Immature natural killer cell (primary cell): ENCODE data around the gene RNF175. TPM values are rescaled to one million over a fixed set of nuclear protein-coding genes. Genes with fewer than 3 reads are reported as not detected.

Source experiments
- DNase-seq, 3 donors: peaks; one replicate each; pipeline ENCODE4 v3.0.0; 2022; ENCODE audit warnings: mixed read lengths in 1 of 3
- H3K27ac Mint-ChIP-seq, 6 donors: one replicate each; pipeline ENCODE4 v1.8.0; 2020; ENCODE audit warnings: mixed read lengths in 6 of 6, mild to moderate bottlenecking in 5 of 6, inconsistent platforms in 4 of 6, moderate library complexity in 3 of 6
- H3K27me3 Mint-ChIP-seq, 3 donors: one replicate each; pipeline ENCODE4 v1.8.0; 2020 to 2021; ENCODE audit warnings: low read depth in 3 of 3, mild to moderate bottlenecking in 3 of 3, mixed read lengths in 3 of 3, moderate library complexity in 3 of 3, inconsistent platforms in 1 of 3
- H3K36me3 Mint-ChIP-seq, 3 donors: one replicate each; pipeline ENCODE4 v1.8.0; 2020; ENCODE audit warnings: mixed read lengths in 3 of 3, inconsistent platforms in 2 of 3, mild to moderate bottlenecking in 2 of 3
- H3K4me1 Mint-ChIP-seq, 2 donors: one replicate each; pipeline ENCODE4 v1.8.0; 2020; ENCODE audit warnings: inconsistent platforms in 2 of 2, mild to moderate bottlenecking in 2 of 2, mixed read lengths in 2 of 2, moderate library complexity in 1 of 2
- H3K4me3 Mint-ChIP-seq, 5 donors: one replicate each; pipeline ENCODE4 v1.8.0; 2020; ENCODE audit warnings: mild to moderate bottlenecking in 5 of 5, mixed read lengths in 5 of 5, inconsistent platforms in 3 of 5, moderate library complexity in 3 of 5
- H3K9me3 Mint-ChIP-seq, 6 donors: one replicate each; pipeline ENCODE4 v1.8.0; 2020; ENCODE audit warnings: mild to moderate bottlenecking in 6 of 6, mixed read lengths in 6 of 6, inconsistent platforms in 4 of 6, moderate library complexity in 3 of 6
- polyA plus RNA-seq, 3 donors: library from polyadenylated mRNA; unstranded; fragments of 300-500 nt; fragmentation: Illumina TruSeq; gene quantifications; one replicate each; pipeline ENCODE4 v1.2.3, GENCODE V29; 2021

Gene RNF175
- not detected for polyA plus RNA-seq

GRCh38 chr4:153759407-153760316 is at the start of gene RNF175:
TSS of gene RNF175 (minus strand) at chr4:153760024. CDS start at chr4:153759862, 162 bp downstream.
- H3K4me1 Mint-ChIP-seq = peaks cover 0 to 2% of the 10 kb centered on the region in 2 donors
- H3K27ac Mint-ChIP-seq = no peak within 1 kb of the TSS
- H3K4me3 Mint-ChIP-seq = peak within 1 kb of the TSS in 4 of 5 donors; percentile 6 to 56 (median 30)
- peaks cover 0 to 5% (median 2%) of the 10 kb centered on the region in 6 donors for H3K9me3 Mint-ChIP-seq
- no peak for DNase-seq
- H3K36me3 Mint-ChIP-seq = no peaks in the 10 kb centered on the region
- peaks cover 14 to 24% (median 15%) of the 10 kb centered on the region in 3 donors for H3K27me3 Mint-ChIP-seq

GRCh38 chr4:153809307-153809706 is 49.5 kb upstream of the RNF175 start:
- no peaks in the 10 kb centered on the region for H3K36me3 Mint-ChIP-seq
- H3K27ac Mint-ChIP-seq = peak overlapping the region in 2 of 6 donors; percentile 8 to 59
- H3K27me3 Mint-ChIP-seq = peaks cover 2 to 16% (median 5%) of the 10 kb centered on the region in 3 donors
- peak overlapping the region; percentile 14 to 63 (median 43) for H3K4me3 Mint-ChIP-seq
- H3K4me1 Mint-ChIP-seq = peaks cover 28 to 31% of the 10 kb centered on the region in 2 donors
- peak; percentile 34 to 56 (median 42) for DNase-seq
- H3K9me3 Mint-ChIP-seq = no peaks in the 10 kb centered on the region

GRCh38 chr4:153808175-153808574 is 48.4 kb upstream of the RNF175 start:
- DNase-seq = no peak
- Mint-ChIP-seq H3K27ac (peak overlapping the region in 2 of 6 donors; percentile 61 to 69), H3K27me3 (peaks cover 2 to 15% (median 4%) of the 10 kb centered on the region in 3 donors), H3K9me3 (peaks cover 0 to 2% (median 0%) of the 10 kb centered on the region in 6 donors), H3K4me1 (peaks cover 28 to 31% of the 10 kb centered on the region in 2 donors), H3K36me3 (no peaks in the 10 kb centered on the region), H3K4me3 (peak overlapping the region in 3 of 5 donors; percentile 51 to 65 (median 59))

GRCh38 chr4:153806073-153806472 is 46.2 kb upstream of the RNF175 start:
- peaks cover 2 to 13% (median 2%) of the 10 kb centered on the region in 3 donors for H3K27me3 Mint-ChIP-seq
- H3K9me3 Mint-ChIP-seq = peaks cover 0 to 2% (median 0%) of the 10 kb centered on the region in 6 donors
- no peak overlapping the region for H3K27ac Mint-ChIP-seq
- no peak overlapping the region for H3K4me3 Mint-ChIP-seq
- DNase-seq = no peak
- H3K36me3 Mint-ChIP-seq = no peaks in the 10 kb centered on the region
- H3K4me1 Mint-ChIP-seq = peaks cover 28 to 31% of the 10 kb centered on the region in 2 donors

- Mint-ChIP-seq H3K27ac (no peak overlapping the region), H3K9me3 (peaks cover 0 to 2% (median 0%) of the 10 kb centered on the region in 6 donors), H3K36me3 (no peaks in the 10 kb centered on the region), H3K27me3 (peaks cover 0 to 13% (median 2%) of the 10 kb centered on the region in 3 donors), H3K4me1 (peaks cover 21 to 23% of the 10 kb centered on the region in 2 donors), H3K4me3 (no peak overlapping the region)
- DNase-seq = no peak
Observed at GRCh38 chr4:153804722-153805121, 44.9 kb upstream of the RNF175 start.

- no peaks in the 10 kb centered on the region for H3K4me1 Mint-ChIP-seq
- no peak overlapping the region for H3K4me3 Mint-ChIP-seq
- H3K9me3 Mint-ChIP-seq = peaks cover 0 to 2% (median 0%) of the 10 kb centered on the region in 6 donors
- DNase-seq = no peak
- H3K27me3 Mint-ChIP-seq = peaks cover 4 to 15% (median 11%) of the 10 kb centered on the region in 3 donors
- no peaks in the 10 kb centered on the region for H3K36me3 Mint-ChIP-seq
- no peak overlapping the region for H3K27ac Mint-ChIP-seq
Observed at GRCh38 chr4:153799694-153800074, 39.9 kb upstream of the RNF175 start.

- H3K27ac Mint-ChIP-seq = no peak overlapping the region
- no peaks in the 10 kb centered on the region for H3K36me3 Mint-ChIP-seq
- no peaks in the 10 kb centered on the region for H3K4me1 Mint-ChIP-seq
- no peak overlapping the region for H3K4me3 Mint-ChIP-seq
- no peak for DNase-seq
- peaks cover 0 to 2% (median 0%) of the 10 kb centered on the region in 6 donors for H3K9me3 Mint-ChIP-seq
- peaks cover 9 to 20% (median 12%) of the 10 kb centered on the region in 3 donors for H3K27me3 Mint-ChIP-seq
Observed at GRCh38 chr4:153798901-153799693, 39.3 kb upstream of the RNF175 start.

GRCh38 chr4:153798420-153798819 is 38.6 kb upstream of the RNF175 start:
- no peaks in the 10 kb centered on the region for H3K9me3 Mint-ChIP-seq
- DNase-seq = no peak
- H3K27me3 Mint-ChIP-seq = peaks cover 13 to 25% (median 16%) of the 10 kb centered on the region in 3 donors
- peaks cover 0 to 6% of the 10 kb centered on the region in 2 donors for H3K4me1 Mint-ChIP-seq
- no peak overlapping the region for H3K4me3 Mint-ChIP-seq
- H3K36me3 Mint-ChIP-seq = peaks cover 0 to 3% (median 0%) of the 10 kb centered on the region in 3 donors
- H3K27ac Mint-ChIP-seq = no peak overlapping the region

- Mint-ChIP-seq H3K4me1 (peaks cover 28 to 40% of the 10 kb centered on the region in 2 donors), H3K4me3 (peak overlapping the region in 1 of 5 donors; percentile 54), H3K9me3 (no peaks in the 10 kb centered on the region), H3K27ac (no peak overlapping the region), H3K36me3 (peaks cover 0 to 3% (median 0%) of the 10 kb centered on the region in 3 donors), H3K27me3 (peaks cover 33 to 41% (median 38%) of the 10 kb centered on the region in 3 donors)
- no peak for DNase-seq
Observed at GRCh38 chr4:153794006-153794405, 34.2 kb upstream of the RNF175 start.

- Mint-ChIP-seq H3K4me1 (peaks cover 28 to 40% of the 10 kb centered on the region in 2 donors), H3K4me3 (peak overlapping the region; percentile 34 to 65 (median 56)), H3K36me3 (peaks cover 0 to 3% (median 0%) of the 10 kb centered on the region in 3 donors), H3K27ac (no peak overlapping the region), H3K27me3 (peaks cover 39 to 47% (median 45%) of the 10 kb centered on the region in 3 donors), H3K9me3 (no peaks in the 10 kb centered on the region)
- no peak for DNase-seq
Observed at GRCh38 chr4:153792618-153793247, 32.9 kb upstream of the RNF175 start.

- Mint-ChIP-seq H3K4me1 (peaks cover 28 to 40% of the 10 kb centered on the region in 2 donors), H3K27me3 (peaks cover 46 to 52% (median 49%) of the 10 kb centered on the region in 3 donors), H3K36me3 (peaks cover 0 to 3% (median 0%) of the 10 kb centered on the region in 3 donors), H3K4me3 (peak overlapping the region in 4 of 5 donors; percentile 50 to 59 (median 58)), H3K27ac (no peak overlapping the region), H3K9me3 (no peaks in the 10 kb centered on the region)
- no peak for DNase-seq
Observed at GRCh38 chr4:153791746-153792617, 32.2 kb upstream of the RNF175 start.

- Mint-ChIP-seq H3K4me3 (peak overlapping the region; percentile 15 to 59 (median 54)), H3K9me3 (no peaks in the 10 kb centered on the region)
Observed at GRCh38 chr4:153790962-153791551, 31.2 kb upstream of the RNF175 start.

More at GRCh38 chr4:153790962-153791551, 31.2 kb upstream of the RNF175 start:
- peaks cover 28 to 40% of the 10 kb centered on the region in 2 donors for H3K4me1 Mint-ChIP-seq
- no peak for DNase-seq
- H3K36me3 Mint-ChIP-seq = peaks cover 0 to 3% (median 0%) of the 10 kb centered on the region in 3 donors
- H3K27me3 Mint-ChIP-seq = peaks cover 46 to 61% (median 49%) of the 10 kb centered on the region in 3 donors
- no peak overlapping the region for H3K27ac Mint-ChIP-seq
